ENCODE measurements around the gene MTERF4.

MTERF4 gene

DNA sequence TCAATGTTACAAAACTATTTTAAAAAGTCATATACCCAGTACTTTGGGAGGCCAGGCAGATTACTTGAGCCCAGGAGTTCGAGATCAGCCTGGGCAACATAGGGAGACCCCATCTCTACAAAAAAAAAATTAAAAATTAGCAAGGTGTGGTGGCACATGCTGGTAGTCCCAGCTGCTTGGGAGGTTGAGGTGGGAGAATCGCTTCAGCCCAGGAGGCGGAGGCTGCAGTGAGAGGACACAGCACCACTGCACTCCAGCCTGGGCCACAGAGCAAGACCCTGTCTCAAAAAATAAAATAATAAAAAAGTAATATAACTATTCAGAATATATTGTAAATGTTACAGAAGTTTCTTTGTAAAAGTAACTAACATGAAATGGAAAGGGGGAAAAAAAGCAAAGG is 45.2 kb upstream of the MTERF4 start:
- H3F3A ChIP-seq (ENCODE audit: low read depth) = no peaks in the 10 kb centered on the region
- no peak overlapping the region for H3K9ac ChIP-seq (ENCODE audit: low read depth, low read length, poor library complexity, severe bottlenecking)
- no peaks in the 10 kb centered on the region for H3K9me2 ChIP-seq (replicated peaks; ENCODE audit: low read depth, low read length)
- TF ChIP-seq EZH2phosphoT487 (IDR thresholded peaks at IDR 0.05; ENCODE audit: borderline replicate concordance) = no peak
- no peak for TF ChIP-seq CTCF (conservative IDR thresholded peaks at IDR 0.05; ENCODE audit: low read length)
- no peak overlapping the region for H2AFZ ChIP-seq (ENCODE audit: low read length)
- peak overlapping the region; percentile 93 for H3K4me2 ChIP-seq (ENCODE audit: low read depth, low read length, poor library complexity, severe bottlenecking)
- H3K36me3 ChIP-seq (ENCODE audit: insufficient read depth, low read length) = peaks cover 4% of the 10 kb centered on the region; the same call in 1 of the 2 replicates
- peaks cover 26% of the 10 kb centered on the region for H3K4me1 ChIP-seq (ENCODE audit: insufficient read depth, low read length, poor library complexity, severe bottlenecking)
- H4K20me1 ChIP-seq (ENCODE audit: insufficient read depth, low read length, poor library complexity, severe bottlenecking) = peaks cover 32% of the 10 kb centered on the region
- H3K4me3 ChIP-seq (ENCODE audit: low read length, poor library complexity, severe bottlenecking) = no peak overlapping the region
- peaks cover 56% of the 10 kb centered on the region for H3K79me2 ChIP-seq (ENCODE audit: insufficient read depth, low read length)
- H3K27me3 ChIP-seq (ENCODE audit: insufficient read depth, low read length, poor library complexity, severe bottlenecking) = no peaks in the 10 kb centered on the region
- no peaks in the 10 kb centered on the region for H3K9me3 ChIP-seq (ENCODE audit: insufficient read depth, low read depth, low read length)

- Histone ChIP-seq H3K36me3 (ENCODE audit: insufficient read depth, low read length) (peaks cover 4% of the 10 kb centered on the region; the same call in 1 of the 2 replicates), H2AFZ (ENCODE audit: low read length) (no peak overlapping the region), H3K9ac (ENCODE audit: low read depth, low read length, poor library complexity, severe bottlenecking) (no peak overlapping the region), H3K9me2 (replicated peaks; ENCODE audit: low read depth, low read length) (no peaks in the 10 kb centered on the region), H3F3A (ENCODE audit: low read depth) (no peaks in the 10 kb centered on the region), H3K79me2 (ENCODE audit: insufficient read depth, low read length) (peaks cover 46% of the 10 kb centered on the region), H4K20me1 (ENCODE audit: insufficient read depth, low read length, poor library complexity, severe bottlenecking) (peaks cover 27% of the 10 kb centered on the region), H3K4me1 (ENCODE audit: insufficient read depth, low read length, poor library complexity, severe bottlenecking) (peaks cover 15% of the 10 kb centered on the region), H3K9me3 (ENCODE audit: insufficient read depth, low read depth, low read length) (no peaks in the 10 kb centered on the region), H3K27me3 (ENCODE audit: insufficient read depth, low read length, poor library complexity, severe bottlenecking) (no peaks in the 10 kb centered on the region), H3K4me3 (ENCODE audit: low read length, poor library complexity, severe bottlenecking) (no peak overlapping the region), H3K4me2 (ENCODE audit: low read depth, low read length, poor library complexity, severe bottlenecking) (peak overlapping the region; percentile 28)
- no peak for TF ChIP-seq EZH2phosphoT487 (IDR thresholded peaks at IDR 0.05; ENCODE audit: borderline replicate concordance)
- TF ChIP-seq CTCF (conservative IDR thresholded peaks at IDR 0.05; ENCODE audit: low read length) = no peak
Observed at GRCh38 chr2:241146286-241146685, 44.2 kb upstream of the MTERF4 start.

DNA sequence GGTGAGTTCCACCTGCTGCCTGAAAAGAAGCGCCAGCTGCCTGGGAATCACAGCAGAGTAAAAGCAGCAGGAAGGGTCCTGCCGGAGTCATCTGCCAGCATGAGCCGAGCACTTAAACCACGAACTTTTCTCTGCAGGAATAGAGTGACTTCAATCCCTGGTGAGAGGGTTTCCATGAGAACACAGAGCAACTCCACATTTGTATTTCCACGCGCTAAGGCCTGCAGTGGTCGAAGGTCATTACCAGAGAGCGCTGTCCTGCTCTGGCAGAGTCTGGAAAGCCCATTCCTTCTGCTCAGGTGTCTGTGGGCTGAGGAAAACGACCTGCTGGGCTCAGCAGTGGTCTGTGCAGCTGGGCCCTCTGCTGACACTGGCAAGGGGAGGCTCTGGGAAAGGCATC is 40.5 kb upstream of the MTERF4 start:
- Histone ChIP-seq H3K9me2 (replicated peaks; ENCODE audit: low read depth, low read length) (no peaks in the 10 kb centered on the region), H3K4me2 (ENCODE audit: low read depth, low read length, poor library complexity, severe bottlenecking) (no peak overlapping the region), H2AFZ (ENCODE audit: low read length) (no peak overlapping the region), H3K4me1 (ENCODE audit: insufficient read depth, low read length, poor library complexity, severe bottlenecking) (peaks cover under 1% of the 10 kb centered on the region), H4K20me1 (ENCODE audit: insufficient read depth, low read length, poor library complexity, severe bottlenecking) (peaks cover 10% of the 10 kb centered on the region), H3K4me3 (ENCODE audit: low read length, poor library complexity, severe bottlenecking) (no peak overlapping the region), H3K9me3 (ENCODE audit: insufficient read depth, low read depth, low read length) (no peaks in the 10 kb centered on the region), H3K36me3 (ENCODE audit: insufficient read depth, low read length) (peaks cover 23% of the 10 kb centered on the region; the same call in 1 of the 2 replicates), H3K79me2 (ENCODE audit: insufficient read depth, low read length) (peaks cover 23% of the 10 kb centered on the region; the same call in 1 of the 2 replicates), H3F3A (ENCODE audit: low read depth) (no peaks in the 10 kb centered on the region), H3K9ac (ENCODE audit: low read depth, low read length, poor library complexity, severe bottlenecking) (no peak overlapping the region), H3K27me3 (ENCODE audit: insufficient read depth, low read length, poor library complexity, severe bottlenecking) (no peaks in the 10 kb centered on the region)
- no peak for TF ChIP-seq CTCF (conservative IDR thresholded peaks at IDR 0.05; ENCODE audit: low read length)
- no peak for TF ChIP-seq EZH2phosphoT487 (IDR thresholded peaks at IDR 0.05; ENCODE audit: borderline replicate concordance)
